H1 (cell line): ENCODE measurements around the gene OR52E5. TPM values are rescaled to one million over a fixed set of nuclear protein-coding genes. Genes with fewer than 3 reads are reported as not detected.

Experiments
- RNF2 ChIP-seq: fragments of 200-900, 300-1000 bp; sonication (generic); IDR thresholded peaks from 2 replicates; pipeline ENCODE4 v1.7.1; 2016; ENCODE audit warnings: borderline replicate concordance, low read depth, mild to moderate bottlenecking, antibody characterized with exemption, low read length; ENCODE audit not compliant: poor library complexity, severe bottlenecking; ENCODE audit errors: missing control alignments
- polyA plus RNA-seq, 7 experiments: library from polyadenylated mRNA; depleted of rRNA in 3 of 7; stranded (reverse) in 5 of 7; unstranded in 2 of 7; fragments of >200 nt in 5 of 7; fragments of 200-250 nt in 2 of 7; gene quantifications; 1 replicate in 5 of 7; 2 replicates in 1 of 7; 4 replicates in 1 of 7; pipeline versions ENCODE4 v1.2.1 to v1.2.3, GENCODE V29; 2011 to 2013; ENCODE audit warnings: missing spikeins in 2 of 7, mixed read lengths in 2 of 7
- total RNA-seq: library from RNA; stranded (reverse); fragmentation: NEBNext Ultra II Directional; extraction: Animal tissue kit (Norgen Biotek cat#: 25700); gene quantifications from 2 replicates; pipeline ENCODE4 v1.2.1, GENCODE V29; 2021

Gene OR52E5
- total and polyA plus RNA-seq, 2 of the 8 experiments (the other 6 are each of a cell fraction or from before 2014, with no cell fraction given) = not detected

DNA sequence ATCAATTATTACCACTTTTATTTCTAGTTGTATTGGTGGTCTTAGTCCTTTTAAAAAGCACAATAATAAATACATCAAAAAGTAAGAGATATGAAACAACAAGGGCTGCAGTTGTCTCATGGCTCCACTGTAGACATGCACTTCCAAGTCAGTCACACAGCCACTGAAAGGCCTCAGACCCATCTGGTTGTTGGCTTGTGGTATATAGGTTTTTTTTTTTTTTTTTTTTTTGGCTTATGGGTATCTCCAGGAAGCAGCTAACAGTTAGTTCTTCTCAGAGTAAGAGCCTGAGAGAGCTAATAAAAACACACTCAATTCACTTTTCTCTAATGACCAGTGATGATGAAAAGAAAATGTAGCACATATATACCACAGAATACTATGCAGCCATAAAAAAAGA lies 45.3 kb upstream of the OR52E5 start (continued):
- TF ChIP-seq RNF2 = no peak
